ENCODE measurements around the gene NIT1.

GRCh38 chr1:161106431-161106830 lies 11.5 kb upstream of the NIT1 start:
- TF ChIP-seq SP1 (IDR thresholded peaks at IDR 0.05) (no peak), ELF4 (IDR thresholded peaks at IDR 0.05) (no peak), TARDBP (IDR thresholded peaks at IDR 0.05) (no peak), ZNF384 (IDR thresholded peaks at IDR 0.05) (no peak), L3MBTL2 (conservative IDR thresholded peaks at IDR 0.05) (no peak), HDGF (IDR thresholded peaks at IDR 0.05; ENCODE audit: borderline replicate concordance) (no peak), PKNOX1 (IDR thresholded peaks at IDR 0.05) (no peak), BHLHE40 (IDR thresholded peaks at IDR 0.05; ENCODE audit: borderline replicate concordance) (no peak), NFRKB (IDR thresholded peaks at IDR 0.05) (no peak), FOXM1 (IDR thresholded peaks at IDR 0.05; ENCODE audit: borderline replicate concordance) (no peak), CTBP1 (IDR thresholded peaks at IDR 0.05; ENCODE audit: borderline replicate concordance) (no peak), SUZ12 (IDR thresholded peaks at IDR 0.05) (no peak), FOXK2 (IDR thresholded peaks at IDR 0.05) (no peak)
